Keratinocyte (primary cell): ENCODE measurements around the gene STRA6. TPM values are rescaled to one million over a fixed set of nuclear protein-coding genes. Genes with fewer than 3 reads are reported as not detected.

Experiments
- DNase-seq: peaks from one replicate; pipeline ENCODE4 v3.0.0-alpha.2; 2011; ENCODE audit warnings: low read depth, missing footprints, low spot score
- FAIRE-seq: peaks from 2 replicates; lab custom pipeline; 2011; peaks lifted over from hg19 to GRCh38; lab: Jason Lieb, UNC
- H2AFZ ChIP-seq: 2 replicates; pipeline ENCODE4 v1.6.0; 2012; ENCODE audit warnings: low read length, control low read depth, inconsistent platforms; ENCODE audit not compliant: control insufficient read depth
- H3K27ac ChIP-seq: 2 replicates; pipeline ENCODE4 v1.5.1; 2011; ENCODE audit warnings: low read length; ENCODE audit not compliant: control insufficient read depth, insufficient read depth
- H3K27me3 ChIP-seq: 3 replicates; pipeline ENCODE4 v1.6.0; 2011; ENCODE audit warnings: low read length; ENCODE audit not compliant: control insufficient read depth, insufficient read depth; ENCODE audit errors: extremely low read depth
- H3K36me3 ChIP-seq, 2 experiments: 2 replicates in 1 of 2; 3 replicates in 1 of 2; pipeline ENCODE4 v1.5.1; 2011; ENCODE audit warnings: low read length in 2 of 2, mild to moderate bottlenecking in 1 of 2; ENCODE audit not compliant: control insufficient read depth in 2 of 2, insufficient read depth in 2 of 2; ENCODE audit errors: extremely low read depth in 1 of 2
- H3K4me1 ChIP-seq: 3 replicates; pipeline ENCODE4 v1.5.1; 2011; ENCODE audit warnings: low read length; ENCODE audit not compliant: control insufficient read depth, insufficient read depth; ENCODE audit errors: extremely low read depth
- H3K4me2 ChIP-seq: 3 replicates; pipeline ENCODE4 v1.6.0; 2011; ENCODE audit warnings: low read depth, low read length; ENCODE audit not compliant: control insufficient read depth, insufficient read depth; ENCODE audit errors: extremely low read depth
- H3K4me3 ChIP-seq, 3 experiments: fragments of 200-600 bp in 1 of 3; sonication (generic) in 1 of 3; 2 replicates in 2 of 3; 3 replicates in 1 of 3; pipeline ENCODE4 v1.5.1; 2011 to 2016; ENCODE audit warnings: low read length in 3 of 3, mild to moderate bottlenecking in 3 of 3, control low read depth in 2 of 3, inconsistent platforms in 1 of 3, low read depth in 1 of 3, mixed read lengths in 1 of 3, mixed run types in 1 of 3, moderate library complexity in 1 of 3; ENCODE audit not compliant: control insufficient read depth in 2 of 3, insufficient read depth in 2 of 3; ENCODE audit errors: extremely low read depth in 1 of 3
- H3K79me2 ChIP-seq: 2 replicates; pipeline ENCODE4 v1.6.0; 2012; ENCODE audit warnings: low read length; ENCODE audit not compliant: control insufficient read depth, insufficient read depth
- H3K9ac ChIP-seq: 3 replicates; pipeline ENCODE4 v1.6.0; 2011; ENCODE audit warnings: low read length; ENCODE audit not compliant: control insufficient read depth, insufficient read depth; ENCODE audit errors: extremely low read depth
- H3K9me1 ChIP-seq: 3 replicates; pipeline ENCODE4 v1.6.0; 2011; ENCODE audit warnings: low read length; ENCODE audit not compliant: control insufficient read depth, insufficient read depth; ENCODE audit errors: extremely low read depth
- H3K9me3 ChIP-seq: 2 replicates; pipeline ENCODE4 v1.5.1; 2012; ENCODE audit warnings: low read depth, low read length; ENCODE audit not compliant: control insufficient read depth
- H4K20me1 ChIP-seq: 3 replicates; pipeline ENCODE4 v1.6.0; 2011; ENCODE audit warnings: low read length; ENCODE audit not compliant: control insufficient read depth, insufficient read depth; ENCODE audit errors: extremely low read depth
- CTCF ChIP-seq, 3 experiments: IDR thresholded peaks in 1 of 3; conservative IDR thresholded peaks in 1 of 3; optimal IDR thresholded peaks in 1 of 3; 2 replicates in 2 of 3; 3 replicates in 1 of 3; pipeline versions ENCODE3 to v1.5.1; 2011; ENCODE audit warnings: low read length in 3 of 3, mild to moderate bottlenecking in 3 of 3, moderate library complexity in 2 of 3, control low read depth in 1 of 3, inconsistent platforms in 1 of 3; ENCODE audit not compliant: insufficient read depth in 2 of 3; ENCODE audit errors: extremely low read depth in 1 of 3
- EZH2 ChIP-seq: IDR thresholded peaks from one replicate; pipeline ENCODE4 v1.6.1; 2012; ENCODE audit warnings: inconsistent platforms, mild to moderate bottlenecking, low read length, moderate library complexity
- dilution Hi-C: fragments of 300-500 bp; cut with MboI; formaldehyde crosslinking; loops from one replicate; pipeline ENCODE4 v1.7.0; 2020; ENCODE audit warnings: low sequenced_read_pairs; ENCODE audit not compliant: extremely low pct_ligation_motif_present
- polyA plus RNA-seq, 5 experiments: library from polyadenylated mRNA; depleted of rRNA in 3 of 5; stranded (reverse) in 3 of 5; stranded (forward) in 1 of 5; unstranded in 1 of 5; fragments of >200 nt; gene quantifications; 1 replicate in 1 of 5; 2 replicates in 3 of 5; 3 replicates in 1 of 5; pipeline versions ENCODE4 v1.2.1 to v1.2.3, GENCODE V29; 2011 to 2012; ENCODE audit warnings: missing spikeins in 2 of 5, low read depth in 1 of 5, low replicate concordance in 1 of 5

Gene STRA6
- polyA plus RNA-seq, 1 donor (not counting 4 experiments of a cell fraction or from before 2014, with no cell fraction given) = not detected

GRCh38 chr15:74201710-74202420 is 722 bp downstream of the STRA6 start:
- Histone ChIP-seq H3K79me2 (no peaks in the 10 kb centered on the region), H4K20me1 (no peaks in the 10 kb centered on the region), H3K4me2 (peak overlapping the region; percentile 9), H2AFZ (no peak overlapping the region), H3K9ac (no peak overlapping the region), H3K27ac (no peak overlapping the region), H3K4me1 (peaks cover 35% of the 10 kb centered on the region), H3K36me3 (no peaks in the 10 kb centered on the region), H3K9me1 (peaks cover 2% of the 10 kb centered on the region), H3K27me3 (peaks cover 8% of the 10 kb centered on the region), H3K4me3 (no peak overlapping the region), H3K9me3 (no peaks in the 10 kb centered on the region)
- FAIRE-seq (peak; percentile 67), DNase-seq (peak; percentile 71)
- TF ChIP-seq CTCF (optimal IDR thresholded peaks at IDR 0.05 in 1 of 3, IDR thresholded peaks at IDR 0.05 in 1 of 3, conservative IDR thresholded peaks at IDR 0.05 in 1 of 3; ENCODE audit: extremely low read depth in 1 of 3, insufficient read depth in 2 of 3, low read length in 3 of 3) = no peak
- no peak for TF ChIP-seq EZH2
- dilution Hi-C loops = no loop called here

GRCh38 chr15:74200871-74201419 is 1.6 kb downstream of the STRA6 start:
- H3K4me1 ChIP-seq = peaks cover 44% of the 10 kb centered on the region
- peaks cover 3% of the 10 kb centered on the region for H3K27me3 ChIP-seq
- no peaks in the 10 kb centered on the region for H4K20me1 ChIP-seq
- no peaks in the 10 kb centered on the region for H3K9me3 ChIP-seq
- FAIRE-seq (no peak), DNase-seq (no peak)
- dilution Hi-C loops = no loop called here
- H3K4me2 ChIP-seq = no peak overlapping the region
- no peaks in the 10 kb centered on the region for H3K79me2 ChIP-seq
- no peak overlapping the region for H2AFZ ChIP-seq
- H3K9me1 ChIP-seq = peaks cover 6% of the 10 kb centered on the region
- TF ChIP-seq EZH2 (no peak), CTCF (optimal IDR thresholded peaks at IDR 0.05 in 1 of 3, IDR thresholded peaks at IDR 0.05 in 1 of 3, conservative IDR thresholded peaks at IDR 0.05 in 1 of 3; ENCODE audit: extremely low read depth in 1 of 3, insufficient read depth in 2 of 3, low read length in 3 of 3) (no peak)
- no peak overlapping the region for H3K27ac ChIP-seq
- H3K36me3 ChIP-seq = no peaks in the 10 kb centered on the region
- no peak overlapping the region for H3K9ac ChIP-seq
- no peak overlapping the region for H3K4me3 ChIP-seq
